Measurements from ENCODE around the gene TIGAR. TPM values are rescaled to one million over a fixed set of nuclear protein-coding genes. Genes with fewer than 3 reads are reported as not detected.

The TIGAR gene
- total and polyA plus RNA-seq, 2 donors (not counting 3 experiments of a cell fraction or from before 2014, with no cell fraction given): 5.6 to 31.2 TPM

- DNase-seq (ENCODE audit: low read depth, low spot score) (no peak), FAIRE-seq (peak; percentile 26)
- peak; percentile 73 for TF ChIP-seq EZH2 (IDR thresholded peaks at IDR 0.05; ENCODE audit: borderline replicate concordance, low read depth, low read length, severe bottlenecking)
- TF ChIP-seq, protein P1, sequence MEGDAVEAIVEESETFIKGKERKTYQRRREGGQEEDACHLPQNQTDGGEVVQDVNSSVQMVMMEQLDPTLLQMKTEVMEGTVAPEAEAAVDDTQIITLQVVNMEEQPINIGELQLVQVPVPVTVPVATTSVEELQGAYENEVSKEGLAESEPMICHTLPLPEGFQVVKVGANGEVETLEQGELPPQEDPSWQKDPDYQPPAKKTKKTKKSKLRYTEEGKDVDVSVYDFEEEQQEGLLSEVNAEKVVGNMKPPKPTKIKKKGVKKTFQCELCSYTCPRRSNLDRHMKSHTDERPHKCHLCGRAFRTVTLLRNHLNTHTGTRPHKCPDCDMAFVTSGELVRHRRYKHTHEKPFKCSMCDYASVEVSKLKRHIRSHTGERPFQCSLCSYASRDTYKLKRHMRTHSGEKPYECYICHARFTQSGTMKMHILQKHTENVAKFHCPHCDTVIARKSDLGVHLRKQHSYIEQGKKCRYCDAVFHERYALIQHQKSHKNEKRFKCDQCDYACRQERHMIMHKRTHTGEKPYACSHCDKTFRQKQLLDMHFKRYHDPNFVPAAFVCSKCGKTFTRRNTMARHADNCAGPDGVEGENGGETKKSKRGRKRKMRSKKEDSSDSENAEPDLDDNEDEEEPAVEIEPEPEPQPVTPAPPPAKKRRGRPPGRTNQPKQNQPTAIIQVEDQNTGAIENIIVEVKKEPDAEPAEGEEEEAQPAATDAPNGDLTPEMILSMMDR (IDR thresholded peaks at IDR 0.05; ENCODE audit: extremely low read depth in 1 of 2, insufficient read depth in 1 of 2, low read depth in 1 of 2, low read length in 2 of 2): no peak
- Histone ChIP-seq H3K27ac (ENCODE audit: insufficient read depth, low read depth, low read length) (no peak overlapping the region), H3K27me3 (ENCODE audit: control insufficient read depth in 2 of 2, insufficient read depth in 2 of 2, low read length in 2 of 2) (peaks cover 61 to 63% of the 10 kb centered on the region in 2 experiments), H4K20me1 (replicated peaks; ENCODE audit: control insufficient read depth, extremely low read depth, insufficient read depth, low read length) (no peaks in the 10 kb centered on the region), H2AFZ (ENCODE audit: low read depth, low read length) (no peak overlapping the region), H3K9me3 (replicated peaks; ENCODE audit: control insufficient read depth, insufficient read depth, low read length) (no peaks in the 10 kb centered on the region), H3K9ac (replicated peaks; ENCODE audit: extremely low read depth, insufficient read depth, low read length) (no peak overlapping the region), H3K36me3 (ENCODE audit: control insufficient read depth in 2 of 2, extremely low read depth in 1 of 2, insufficient read depth in 2 of 2, low read length in 2 of 2) (no peaks in the 10 kb centered on the region), H3K4me2 (ENCODE audit: insufficient read depth, low read length) (peak overlapping the region; percentile 38), H3K4me3 (replicated peaks in 1 of 3; ENCODE audit: insufficient read depth in 1 of 3, low read depth in 1 of 3, low read length in 3 of 3) (peak overlapping the region in 1 of 3 experiments; percentile 34), H3K79me2 (ENCODE audit: control insufficient read depth, insufficient read depth, low read length) (no peaks in the 10 kb centered on the region), H3K4me1 (ENCODE audit: control insufficient read depth, extremely low read depth, insufficient read depth, low read length) (peaks cover 19% of the 10 kb centered on the region), H3K9me1 (replicated peaks; ENCODE audit: control insufficient read depth, extremely low read depth, insufficient read depth, low read length) (no peaks in the 10 kb centered on the region)
- no TSS peak for BruUV-seq (replicated peaks)
- dilution Hi-C loops (cut with MboI; ENCODE audit: extremely low pct_ligation_motif_present, low sequenced_read_pairs) (no loop called here), intact Hi-C loops (cut with micrococcal nuclease) (loop anchor here (10.0 kb wide), 1 partner anchor 470 kb away; no protein-coding TSS in a partner anchor)
- ChIA-PET CTCF (interaction anchor here (1.4 to 5.9 kb wide), 9 partner anchors 13 to 975 kb away, joined by 7 to 464 read pairs (median 39); partner anchors contain the start of gene TIGAR), POLR2A (no interaction called here)
Measured at GRCh38 chr12:4275016-4275869, 45.8 kb upstream of the TIGAR start.

- no TSS peak for BruUV-seq (replicated peaks)
- Histone ChIP-seq H3K79me2 (ENCODE audit: control insufficient read depth, insufficient read depth, low read length) (no peaks in the 10 kb centered on the region), H2AFZ (ENCODE audit: low read depth, low read length) (no peak overlapping the region), H3K27me3 (ENCODE audit: control insufficient read depth in 2 of 2, insufficient read depth in 2 of 2, low read length in 2 of 2) (peaks cover 56% of the 10 kb centered on the region in 2 experiments), H3K4me2 (ENCODE audit: insufficient read depth, low read length) (no peak overlapping the region), H3K9me1 (replicated peaks; ENCODE audit: control insufficient read depth, extremely low read depth, insufficient read depth, low read length) (no peaks in the 10 kb centered on the region), H3K4me3 (replicated peaks in 1 of 3; ENCODE audit: insufficient read depth in 1 of 3, low read depth in 1 of 3, low read length in 3 of 3) (no peak overlapping the region), H3K9me3 (replicated peaks; ENCODE audit: control insufficient read depth, insufficient read depth, low read length) (no peaks in the 10 kb centered on the region), H3K4me1 (ENCODE audit: control insufficient read depth, extremely low read depth, insufficient read depth, low read length) (peaks cover 16% of the 10 kb centered on the region), H3K27ac (ENCODE audit: insufficient read depth, low read depth, low read length) (no peak overlapping the region), H3K36me3 (ENCODE audit: control insufficient read depth in 2 of 2, extremely low read depth in 1 of 2, insufficient read depth in 2 of 2, low read length in 2 of 2) (no peaks in the 10 kb centered on the region), H4K20me1 (replicated peaks; ENCODE audit: control insufficient read depth, extremely low read depth, insufficient read depth, low read length) (no peaks in the 10 kb centered on the region), H3K9ac (replicated peaks; ENCODE audit: extremely low read depth, insufficient read depth, low read length) (no peak overlapping the region)
- dilution Hi-C loops (cut with MboI; ENCODE audit: extremely low pct_ligation_motif_present, low sequenced_read_pairs) (no loop called here), intact Hi-C loops (cut with micrococcal nuclease) (loop anchor here (10.0 kb wide), 1 partner anchor 471 kb away; no protein-coding TSS in a partner anchor)
- FAIRE-seq (peak; percentile 43), DNase-seq (ENCODE audit: low read depth, low spot score) (no peak)
- TF ChIP-seq, protein P1 (IDR thresholded peaks at IDR 0.05; ENCODE audit: extremely low read depth in 1 of 2, insufficient read depth in 1 of 2, low read depth in 1 of 2, low read length in 2 of 2): no peak
- TF ChIP-seq EZH2 (IDR thresholded peaks at IDR 0.05; ENCODE audit: borderline replicate concordance, low read depth, low read length, severe bottlenecking): peak; percentile 50
- CTCF ChIA-PET: interaction anchor here (0.9 to 5.9 kb wide), 27 partner anchors 12 to 1001 kb away, joined by 3 to 464 read pairs (median 10); partner anchors contain the start of gene TIGAR
- POLR2A ChIA-PET: interaction anchor here (0.6 kb wide), 1 partner anchor 8 kb away, joined by 3 read pairs; no protein-coding TSS in a partner anchor
Measured at GRCh38 chr12:4275870-4276301, 45.1 kb upstream of the TIGAR start.
